Endothelial cell of umbilical vein (primary cell): ENCODE results near the gene PLPPR3. TPM values are rescaled to one million over a fixed set of nuclear protein-coding genes. Genes with fewer than 3 reads are reported as not detected.
A peak's percentile ranks its signal among the peaks of the same experiment; 100 is the strongest.

Source experiments
- BruUV-seq: library from RNA; stranded (reverse); fragments of 400-500 nt; replicated peaks from 2 replicates; lab custom pipeline; 2021; lab: Mats Ljungman, UMichigan
- CTCF ChIA-PET: fragments of 300-600, 350-600 bp; sonication (Branson Sonifier 250); formaldehyde crosslinking; loops from one replicate; lab custom pipeline; 2021; ENCODE audit warnings: antibody characterized with exemption, inconsistent platforms; lab: Charles Lee
- POLR2A ChIA-PET: fragments of 300-600, 350-600 bp; sonication (Branson Sonifier 250); formaldehyde crosslinking; loops from one replicate; lab custom pipeline; 2021; ENCODE audit warnings: antibody characterized with exemption, inconsistent platforms; lab: Charles Lee
- DNase-seq: peaks from one replicate; pipeline ENCODE4 v3.0.0-alpha.2; 2011; ENCODE audit warnings: low read depth, low spot score
- FAIRE-seq: peaks from 2 replicates; lab custom pipeline; 2011; peaks lifted over from hg19 to GRCh38; lab: Jason Lieb, UNC
- H2AFZ ChIP-seq: 2 replicates; pipeline ENCODE4 v1.6.0; 2012; ENCODE audit warnings: low read depth, low read length, control low read depth, inconsistent platforms
- H3K27ac ChIP-seq: 2 replicates; pipeline ENCODE4 v1.5.1; 2011; ENCODE audit warnings: low read depth, mild to moderate bottlenecking, control low read depth, low read length, moderate library complexity; ENCODE audit not compliant: insufficient read depth
- H3K27me3 ChIP-seq, 2 experiments: 2 replicates each; pipeline versions ENCODE4 v1.6.0 to v1.6.1; 2011; ENCODE audit warnings: low read length in 2 of 2, mixed read lengths in 1 of 2; ENCODE audit not compliant: control insufficient read depth in 2 of 2, insufficient read depth in 2 of 2
- H3K36me3 ChIP-seq, 2 experiments: 2 replicates in 1 of 2; 3 replicates in 1 of 2; pipeline ENCODE4 v1.5.1; 2011; ENCODE audit warnings: low read length in 2 of 2, mild to moderate bottlenecking in 1 of 2, moderate library complexity in 1 of 2; ENCODE audit not compliant: control insufficient read depth in 2 of 2, insufficient read depth in 2 of 2; ENCODE audit errors: extremely low read depth in 1 of 2
- H3K4me1 ChIP-seq: 3 replicates; pipeline ENCODE4 v1.5.1; 2011; ENCODE audit warnings: mild to moderate bottlenecking, low read length; ENCODE audit not compliant: control insufficient read depth, insufficient read depth; ENCODE audit errors: extremely low read depth
- H3K4me2 ChIP-seq: 2 replicates; pipeline ENCODE4 v1.6.1; 2011; ENCODE audit warnings: low read length, control low read depth, mixed read lengths; ENCODE audit not compliant: insufficient read depth
- H3K4me3 ChIP-seq, 3 experiments: fragments of 200-600 bp in 1 of 3; sonication (generic), shearing (Covaris generic) in 1 of 3; replicated peaks in 1 of 3; 2 replicates each; pipeline ENCODE4 v1.5.1; 2011 to 2016; ENCODE audit warnings: control low read depth in 3 of 3, low read length in 3 of 3, mild to moderate bottlenecking in 2 of 3, inconsistent platforms in 1 of 3, low read depth in 1 of 3, moderate library complexity in 1 of 3; ENCODE audit not compliant: insufficient read depth in 1 of 3
- H3K79me2 ChIP-seq: 2 replicates; pipeline ENCODE4 v1.6.0; 2012; ENCODE audit warnings: low read length, inconsistent platforms; ENCODE audit not compliant: control insufficient read depth, insufficient read depth
- H3K9ac ChIP-seq: replicated peaks from 2 replicates; pipeline ENCODE3; 2011; ENCODE audit warnings: low read length, control low read depth; ENCODE audit not compliant: insufficient read depth; ENCODE audit errors: extremely low read depth
- H3K9me1 ChIP-seq: replicated peaks from 3 replicates; pipeline ENCODE4 v1.6.0; 2011; ENCODE audit warnings: mild to moderate bottlenecking, low read length; ENCODE audit not compliant: control insufficient read depth, insufficient read depth; ENCODE audit errors: extremely low read depth
- H3K9me3 ChIP-seq: replicated peaks from 2 replicates; pipeline ENCODE4 v1.5.1; 2012; ENCODE audit warnings: low read length, inconsistent platforms; ENCODE audit not compliant: control insufficient read depth, insufficient read depth
- H4K20me1 ChIP-seq: replicated peaks from 2 replicates; pipeline ENCODE3; 2011; ENCODE audit warnings: mild to moderate bottlenecking, low read length; ENCODE audit not compliant: control insufficient read depth, insufficient read depth; ENCODE audit errors: extremely low read depth
- EZH2 ChIP-seq: IDR thresholded peaks from 2 replicates; pipeline ENCODE4 v1.6.1; 2012; ENCODE audit warnings: borderline replicate concordance, low read depth, mild to moderate bottlenecking, moderate library complexity, low read length, inconsistent platforms; ENCODE audit not compliant: severe bottlenecking
- FOS ChIP-seq: IDR thresholded peaks from 2 replicates; pipeline ENCODE4 v1.6.1; 2011; ENCODE audit warnings: mild to moderate bottlenecking, low read length, moderate library complexity, borderline replicate concordance; ENCODE audit not compliant: insufficient read depth
- GATA2 ChIP-seq: IDR thresholded peaks from 2 replicates; pipeline ENCODE4 v1.7.0; 2011; ENCODE audit warnings: low read depth, mild to moderate bottlenecking, moderate library complexity, mixed read lengths, low read length; ENCODE audit not compliant: insufficient read length, insufficient read depth
- JUN ChIP-seq: IDR thresholded peaks from 2 replicates; pipeline ENCODE4 v1.6.1; 2011; ENCODE audit warnings: borderline replicate concordance, low read depth; ENCODE audit not compliant: insufficient read length, insufficient read depth
- MAX ChIP-seq: IDR thresholded peaks from 2 replicates; pipeline ENCODE4 v1.6.1; 2011; ENCODE audit not compliant: insufficient read depth, insufficient read length
- POLR2AphosphoS5 ChIP-seq: IDR thresholded peaks from 2 replicates; pipeline ENCODE4 v1.6.1; 2012; ENCODE audit warnings: low read depth, mild to moderate bottlenecking, control low read depth, low read length, moderate library complexity; ENCODE audit not compliant: insufficient read depth
- dilution Hi-C: fragments of 300-500 bp; cut with MboI; formaldehyde crosslinking; loops from one replicate; pipeline ENCODE4 v1.15.0; 2019; ENCODE audit warnings: low sequenced_read_pairs; ENCODE audit not compliant: extremely low pct_ligation_motif_present
- intact Hi-C: fragments of 100-400 bp; cut with micrococcal nuclease; formaldehyde crosslinking; loops from one replicate; pipeline ENCODE4 v1.10.0; 2022
- polyA plus RNA-seq, 4 experiments: library from polyadenylated mRNA; depleted of rRNA in 3 of 4; stranded (reverse) in 3 of 4; unstranded in 1 of 4; fragments of >200 nt; gene quantifications; 2 replicates each; pipeline versions ENCODE4 v1.2.1 to v1.2.3, GENCODE V29; 2011 to 2012; ENCODE audit warnings: missing spikeins in 1 of 4
- total RNA-seq: library from RNA; stranded (reverse); gene quantifications from 2 replicates; pipeline ENCODE4 v1.2.3, GENCODE V29; 2021

The PLPPR3 gene
- total and polyA plus RNA-seq, 2 donors (not counting 3 experiments of a cell fraction or from before 2014, with no cell fraction given), result 1.1 to 1.2 TPM

- CTCF ChIA-PET, result interaction anchor here (1.0 to 2.0 kb wide), 4 partner anchors 8 to 28 kb away, joined by 3 to 17 read pairs (median 4); no protein-coding TSS in a partner anchor
- Histone ChIP-seq H3K9ac (peak overlapping the region; percentile 92), H3K36me3 (peaks cover 20 to 21% of the 10 kb centered on the region in 2 experiments), H3K27ac (peak overlapping the region; percentile 73), H3K4me2 (peak overlapping the region; percentile 86), H2AFZ (no peak overlapping the region), H3K4me3 (peak overlapping the region; percentile 84 to 93 (median 87)), H3K9me3 (no peaks in the 10 kb centered on the region), H3K79me2 (peaks cover 58% of the 10 kb centered on the region), H3K4me1 (peaks cover 38% of the 10 kb centered on the region), H3K27me3 (no peaks in the 10 kb centered on the region), H3K9me1 (no peaks in the 10 kb centered on the region), H4K20me1 (no peaks in the 10 kb centered on the region)
- FAIRE-seq, result peak; percentile 24
- POLR2A ChIA-PET, result no interaction called here
- intact Hi-C loops, result loop anchor here (10.0 kb wide), 1 partner anchor 446 kb away; the partner anchor contains the start of genes ATP5F1D and MIDN
- no peak for TF ChIP-seq JUN
- no peak for TF ChIP-seq EZH2
- peak; percentile 23 for TF ChIP-seq POLR2AphosphoS5
- no peak for TF ChIP-seq MAX
- TF ChIP-seq GATA2, result no peak
- no peak for TF ChIP-seq FOS
- dilution Hi-C loops, result no loop called here
- no peak for DNase-seq
- no TSS peak for BruUV-seq
These were observed 23.2 kb downstream of the PLPPR3 start for GRCh38 chr19:798415-799075.
